Endothelial cell of hepatic sinusoid (primary cell): ENCODE measurements around the gene MMRN1.

Experiments used
- in situ Hi-C: cut with HindIII; loops from 2 replicates; pipeline ENCODE4 v1.10.0; 2017; ENCODE audit warnings: low sequenced_read_pairs

The MMRN1 gene

GRCh38 chr4:89906316-89906715, 11.7 kb downstream of the MMRN1 start:
- in situ Hi-C loops = no loop called here

GRCh38 chr4:89906777-89907521, 12.3 kb downstream of the MMRN1 start:
- in situ Hi-C loops = no loop called here

GRCh38 chr4:89909889-89910288, 15.2 kb downstream of the MMRN1 start:
- in situ Hi-C loops = no loop called here

- in situ Hi-C loops = no loop called here
Measured at GRCh38 chr4:89913623-89914022, 19.0 kb downstream of the MMRN1 start.

- in situ Hi-C loops = no loop called here
Measured at GRCh38 chr4:89914609-89915550, 20.2 kb downstream of the MMRN1 start.

GRCh38 chr4:89915937-89916336, 21.3 kb downstream of the MMRN1 start:
- in situ Hi-C loops = no loop called here

GRCh38 chr4:89922848-89923416, 28.3 kb downstream of the MMRN1 start:
- in situ Hi-C loops = no loop called here

- in situ Hi-C loops = no loop called here
Measured at GRCh38 chr4:89928838-89929237, 34.2 kb downstream of the MMRN1 start.

- in situ Hi-C loops = no loop called here
Measured at GRCh38 chr4:89929425-89930159, 34.9 kb downstream of the MMRN1 start.

- in situ Hi-C loops = no loop called here
Measured at GRCh38 chr4:89939546-89939945, 44.9 kb downstream of the MMRN1 start.

GRCh38 chr4:89939994-89940393, 45.3 kb downstream of the MMRN1 start:
- in situ Hi-C loops = no loop called here

GRCh38 chr4:89942811-89943210, 48.2 kb downstream of the MMRN1 start:
- in situ Hi-C loops = no loop called here

- in situ Hi-C loops = no loop called here
Measured at GRCh38 chr4:89949782-89950387, 55.2 kb downstream of the MMRN1 start.

- in situ Hi-C loops = no loop called here
Measured at GRCh38 chr4:89952458-89952857, 57.8 kb downstream of the MMRN1 start.

- in situ Hi-C loops = no loop called here
Measured at GRCh38 chr4:89954906-89955695, 60.4 kb downstream of the MMRN1 start.

- in situ Hi-C loops = no loop called here
Measured at GRCh38 chr4:89957046-89957926, 62.6 kb downstream of the MMRN1 start.

GRCh38 chr4:89981789-89982334, 87.2 kb downstream of the MMRN1 start:
- in situ Hi-C loops = no loop called here

GRCh38 chr4:89988268-89988667, 93.6 kb downstream of the MMRN1 start:
- in situ Hi-C loops = no loop called here
